A549 (cell line): ENCODE data around the gene MAN1A2. TPM values are rescaled to one million over a fixed set of nuclear protein-coding genes. Genes with fewer than 3 reads are reported as not detected.

Source experiments
- ATAC-seq, 2 experiments: fragments of 200-7000 bp in 1 of 2; fragments of >200 bp in 1 of 2; cut with Nextera tagmentation in 1 of 2; cut with Tn5 transposase in 1 of 2; 3 replicates each; pipeline versions ENCODE4 v1.8.0 to v1.9.1; 2018 to 2020; ENCODE audit warnings: mild to moderate bottlenecking in 1 of 2, moderate library complexity in 1 of 2
- CTCF ChIA-PET: fragments of 300-600 bp; sonication (Branson Sonifier 250); formaldehyde crosslinking; extraction: SDS; loops from one replicate; lab custom pipeline; 2021; ENCODE audit warnings: antibody characterized with exemption, inconsistent platforms; lab: Yijun Ruan, JAX
- POLR2A ChIA-PET: fragments of 350-600 bp; formaldehyde crosslinking; extraction: SDS; loops from one replicate; lab custom pipeline; 2021; ENCODE audit warnings: antibody characterized with exemption, inconsistent platforms; lab: Yijun Ruan, JAX
- DNase-seq, 2 experiments: peaks; one replicate each; pipeline versions ENCODE4 v3.0.0 to v3.0.0-alpha.2; 2011 to 2016; ENCODE audit warnings: low read depth in 1 of 2, low spot score in 1 of 2
- FAIRE-seq: peaks from 2 replicates; lab custom pipeline; 2011; peaks lifted over from hg19 to GRCh38; lab: Jason Lieb, UNC
- H3K27ac ChIP-seq, 2 experiments: fragments of >200 bp; sonication (Bioruptor Twin); formaldehyde crosslinking; 3 replicates each; pipeline ENCODE4 v1.5.1; 2016 to 2017
- H3K4me1 ChIP-seq: fragments of >200 bp; sonication (Bioruptor Twin); formaldehyde crosslinking; 3 replicates; pipeline ENCODE4 v1.6.1; 2016
- H3K4me2 ChIP-seq: fragments of >200 bp; sonication (Bioruptor Twin); formaldehyde crosslinking; 3 replicates; pipeline ENCODE4 v1.6.1; 2016
- H3K4me3 ChIP-seq: fragments of >200 bp; sonication (Bioruptor Twin); formaldehyde crosslinking; 3 replicates; pipeline ENCODE4 v1.5.1; 2016
- H3K9me3 ChIP-seq: fragments of >200 bp; sonication (Bioruptor Twin); formaldehyde crosslinking; 3 replicates; pipeline ENCODE4 v1.6.1; 2016
- BHLHE40 ChIP-seq: IDR thresholded peaks from 2 replicates; pipeline ENCODE4 v1.6.1; 2012; ENCODE audit warnings: low read depth, low read length, inconsistent platforms
- CHD2 ChIP-seq: fragments of 150-350 bp; IDR thresholded peaks from 2 replicates; pipeline ENCODE4 v1.6.1; 2014; ENCODE audit warnings: low read length; ENCODE audit not compliant: partially characterized antibody
- EP300 ChIP-seq, 2 experiments: fragments of >200 bp; sonication (Bioruptor Twin); formaldehyde crosslinking; IDR thresholded peaks; 2 replicates in 1 of 2; 3 replicates in 1 of 2; pipeline ENCODE4 v1.6.1; 2016 to 2017
- ESRRA ChIP-seq: fragments of 150-350 bp; IDR thresholded peaks from 2 replicates; pipeline ENCODE4 v1.6.1; 2014; ENCODE audit warnings: mild to moderate bottlenecking, low read length, borderline replicate concordance
- GATA3 ChIP-seq: IDR thresholded peaks from 2 replicates; pipeline ENCODE4 v1.6.1; 2012; ENCODE audit warnings: borderline replicate concordance
- HOXA7 ChIP-seq: fragments of 250-450 bp; sonication (Bioruptor Pico); IDR thresholded peaks from 2 replicates; pipeline ENCODE4 v1.5.0; 2020; ENCODE audit warnings: mild to moderate bottlenecking, moderate library complexity
- HOXB13 ChIP-seq: fragments of 250-450 bp; sonication (Bioruptor Pico); IDR thresholded peaks from 2 replicates; pipeline ENCODE4 v1.5.0; 2020; ENCODE audit warnings: low read depth, mild to moderate bottlenecking, moderate library complexity
- JUN ChIP-seq, 2 experiments: fragments of >200 bp; sonication (Bioruptor Twin); formaldehyde crosslinking; IDR thresholded peaks; 2 replicates in 1 of 2; 3 replicates in 1 of 2; pipeline ENCODE4 v1.6.1; 2016 to 2017
- JUNB ChIP-seq: fragments of >200 bp; sonication (Bioruptor Twin); formaldehyde crosslinking; IDR thresholded peaks from 2 replicates; pipeline ENCODE4 v1.6.1; 2016
- KDM5A ChIP-seq: fragments of 200-600 bp; sonication (generic); IDR thresholded peaks from 2 replicates; pipeline ENCODE4 v1.6.1; 2016; ENCODE audit warnings: antibody characterized with exemption, mild to moderate bottlenecking
- NR3C1 ChIP-seq: fragments of >200 bp; sonication (Bioruptor Twin); formaldehyde crosslinking; IDR thresholded peaks from 3 replicates; pipeline ENCODE4 v1.6.1; 2017
- PHF8 ChIP-seq: fragments of 200-600 bp; sonication (generic); IDR thresholded peaks from 2 replicates; pipeline ENCODE4 v1.6.1; 2016; ENCODE audit warnings: low read depth, mild to moderate bottlenecking, antibody characterized with exemption, moderate library complexity, borderline replicate concordance
- POLR2A ChIP-seq: IDR thresholded peaks from 2 replicates; pipeline ENCODE4 v1.6.1; 2012; ENCODE audit warnings: mild to moderate bottlenecking, low read length
- POLR2AphosphoS2 ChIP-seq: conservative IDR thresholded peaks from 2 replicates; pipeline ENCODE4 v1.6.1; 2012; ENCODE audit warnings: low read length, improper control_type of control experiment, inconsistent platforms
- RCOR1 ChIP-seq: fragments of 150-350 bp; IDR thresholded peaks from 2 replicates; pipeline ENCODE4 v1.6.1; 2014; ENCODE audit warnings: antibody characterized with exemption, low read length, low read depth
- TP53 ChIP-seq: fragments of 250-450 bp; sonication (Bioruptor Pico); IDR thresholded peaks from 2 replicates; pipeline ENCODE4 v1.5.0; 2021; ENCODE audit warnings: mild to moderate bottlenecking, moderate library complexity
- ZFP36 ChIP-seq: fragments of 450-650 bp; IDR thresholded peaks from 2 replicates; pipeline ENCODE4 v1.6.1; 2014; ENCODE audit warnings: borderline replicate concordance; ENCODE audit not compliant: partially characterized antibody
- ZSCAN20 ChIP-seq: fragments of 250-450 bp; sonication (Bioruptor Pico); IDR thresholded peaks from 2 replicates; pipeline ENCODE4 v1.8.0; 2022; ENCODE audit warnings: mild to moderate bottlenecking, moderate library complexity
- WGBS: methylation state at CpG from one replicate; pipeline ENCODE4 v1.1.6; 2017; ENCODE audit errors: missing lambda C conversion rate; 5-methylcytosine and 5-hydroxymethylcytosine counted together
- polyA plus RNA-seq, 4 experiments: library from polyadenylated mRNA; depleted of rRNA in 3 of 4; stranded (reverse); fragments of >200 nt; fragmentation: RNase III in 1 of 4; extraction: RNeasy Plus Mini Kit Qiagen cat#74134 plus additional on column Dnase treatment in 1 of 4; gene quantifications; 2 replicates in 3 of 4; 3 replicates in 1 of 4; pipeline ENCODE4 v1.2.3, GENCODE V29; 2011 to 2017
- TF ChIP-seq, protein P1 (sequence below): fragments of 200-600 bp; sonication (generic); IDR thresholded peaks from 2 replicates; pipeline ENCODE4 v1.6.1; 2016; ENCODE audit warnings: antibody characterized with exemption, mild to moderate bottlenecking, moderate library complexity
- TF ChIP-seq, protein P2 (sequence below): fragments of >200 bp; sonication (Bioruptor Twin); formaldehyde crosslinking; IDR thresholded peaks from 2 replicates; pipeline ENCODE4 v1.6.1; 2016
- TF ChIP-seq, protein P3 (sequence below): fragments of >200 bp; sonication (Bioruptor Twin); formaldehyde crosslinking; IDR thresholded peaks from 3 replicates; pipeline ENCODE4 v1.5.1; 2016
- TF ChIP-seq, protein P4 (sequence below): IDR thresholded peaks from 2 replicates; pipeline ENCODE4 v1.6.1; 2012

MAN1A2 gene
- polyA plus RNA-seq, 2 of the 4 experiments (the other 2 are of a cell fraction) = 10.2 to 18.7 TPM

DNA sequence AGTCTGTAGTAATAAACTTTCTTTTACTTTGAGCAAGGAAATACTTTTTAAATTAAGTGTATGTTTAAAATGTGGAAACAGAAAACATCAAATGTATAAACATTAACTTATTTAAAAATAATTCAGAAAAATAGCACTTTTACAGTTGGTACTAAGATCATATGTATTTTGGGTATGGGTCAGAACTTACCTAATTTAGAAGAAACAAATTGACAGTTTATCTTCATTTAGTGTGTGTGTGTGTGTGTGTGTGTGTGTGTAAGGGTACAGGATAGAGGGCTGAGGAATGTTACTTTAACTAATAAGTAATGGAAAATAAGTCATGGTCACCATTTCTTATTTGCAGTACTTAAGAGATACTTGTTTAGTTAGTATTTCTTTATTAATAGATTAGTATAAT lies 3.3 kb downstream of the MAN1A2 start:
- Histone ChIP-seq H3K4me3 (peak overlapping the region; percentile 90; the same call in 2 of the 3 replicates), H3K9me3 (no peaks in the 10 kb centered on the region), H3K27ac (no peak overlapping the region)
- FAIRE-seq (no peak), DNase-seq (no peak), ATAC-seq (no peak)
- ChIA-PET CTCF (no interaction called here), POLR2A (no interaction called here)
- no peak for TF ChIP-seq POLR2A
- TF ChIP-seq, protein P1, sequence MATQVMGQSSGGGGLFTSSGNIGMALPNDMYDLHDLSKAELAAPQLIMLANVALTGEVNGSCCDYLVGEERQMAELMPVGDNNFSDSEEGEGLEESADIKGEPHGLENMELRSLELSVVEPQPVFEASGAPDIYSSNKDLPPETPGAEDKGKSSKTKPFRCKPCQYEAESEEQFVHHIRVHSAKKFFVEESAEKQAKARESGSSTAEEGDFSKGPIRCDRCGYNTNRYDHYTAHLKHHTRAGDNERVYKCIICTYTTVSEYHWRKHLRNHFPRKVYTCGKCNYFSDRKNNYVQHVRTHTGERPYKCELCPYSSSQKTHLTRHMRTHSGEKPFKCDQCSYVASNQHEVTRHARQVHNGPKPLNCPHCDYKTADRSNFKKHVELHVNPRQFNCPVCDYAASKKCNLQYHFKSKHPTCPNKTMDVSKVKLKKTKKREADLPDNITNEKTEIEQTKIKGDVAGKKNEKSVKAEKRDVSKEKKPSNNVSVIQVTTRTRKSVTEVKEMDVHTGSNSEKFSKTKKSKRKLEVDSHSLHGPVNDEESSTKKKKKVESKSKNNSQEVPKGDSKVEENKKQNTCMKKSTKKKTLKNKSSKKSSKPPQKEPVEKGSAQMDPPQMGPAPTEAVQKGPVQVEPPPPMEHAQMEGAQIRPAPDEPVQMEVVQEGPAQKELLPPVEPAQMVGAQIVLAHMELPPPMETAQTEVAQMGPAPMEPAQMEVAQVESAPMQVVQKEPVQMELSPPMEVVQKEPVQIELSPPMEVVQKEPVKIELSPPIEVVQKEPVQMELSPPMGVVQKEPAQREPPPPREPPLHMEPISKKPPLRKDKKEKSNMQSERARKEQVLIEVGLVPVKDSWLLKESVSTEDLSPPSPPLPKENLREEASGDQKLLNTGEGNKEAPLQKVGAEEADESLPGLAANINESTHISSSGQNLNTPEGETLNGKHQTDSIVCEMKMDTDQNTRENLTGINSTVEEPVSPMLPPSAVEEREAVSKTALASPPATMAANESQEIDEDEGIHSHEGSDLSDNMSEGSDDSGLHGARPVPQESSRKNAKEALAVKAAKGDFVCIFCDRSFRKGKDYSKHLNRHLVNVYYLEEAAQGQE = no peak
- TF ChIP-seq HOXB13 = no peak
- TF ChIP-seq EP300 (IDR thresholded peaks at IDR 0.05) = no peak
- TF ChIP-seq, all 56 proteins: peak for 0
- H3K4me1 ChIP-seq = peaks cover 28% of the 10 kb centered on the region
- peak overlapping the region; percentile 94 for H3K4me2 ChIP-seq

DNA sequence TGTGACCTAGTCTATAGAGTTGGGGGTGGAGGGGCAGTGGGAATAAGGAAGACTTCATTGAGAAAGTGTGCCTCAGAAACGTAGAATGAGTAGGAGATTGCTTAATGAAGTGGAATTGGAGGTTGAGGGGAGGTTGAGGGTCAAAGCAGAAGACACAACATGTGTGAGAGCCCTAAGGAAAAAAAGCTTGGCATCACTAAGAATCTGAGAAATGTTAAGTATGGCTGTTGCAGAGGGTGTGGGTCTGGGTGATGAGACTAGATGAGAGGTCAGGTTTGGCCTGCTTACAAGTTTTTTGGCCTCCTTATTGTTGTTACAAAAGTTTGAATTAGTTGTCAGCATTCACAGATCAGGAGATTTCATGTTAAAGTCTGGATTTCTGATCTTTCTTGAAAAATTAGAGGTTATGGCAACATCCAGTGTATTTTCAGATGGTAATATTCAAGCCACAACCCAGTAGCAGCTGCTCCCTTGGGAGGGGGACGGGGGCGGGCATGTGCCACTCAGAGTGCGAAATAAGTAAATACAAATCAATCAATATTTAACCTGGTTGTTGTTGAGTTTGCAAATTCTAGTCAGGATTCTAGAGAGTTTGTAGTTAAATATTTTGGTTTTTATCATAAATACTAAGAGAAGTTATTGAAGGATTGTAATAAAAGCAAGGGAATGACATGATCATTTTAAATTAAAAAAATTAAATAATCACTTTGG lies 4.3 kb downstream of the MAN1A2 start:
- peak overlapping the region in 1 of 2 experiments; percentile 8; a peak in 1 of 6 replicates for H3K27ac ChIP-seq
- DNase-seq = peak in 1 of 2 experiments; percentile 59
- H3K4me3 ChIP-seq = no peak overlapping the region
- ChIA-PET CTCF (no interaction called here), POLR2A (no interaction called here)
- 16% methylated on average over 4 of the region's 4 CpGs for WGBS
- peak in 1 of 2 experiments; percentile 39; a peak in 3 of 6 replicates for ATAC-seq
- no peaks in the 10 kb centered on the region for H3K9me3 ChIP-seq
- H3K4me2 ChIP-seq = peak overlapping the region; percentile 94
- FAIRE-seq = no peak
- H3K4me1 ChIP-seq = peaks cover 24% of the 10 kb centered on the region; the same call in 2 of the 3 replicates
- TF ChIP-seq ESRRA (no peak), BHLHE40 (no peak), POLR2A (no peak), KDM5A (no peak)

DNA sequence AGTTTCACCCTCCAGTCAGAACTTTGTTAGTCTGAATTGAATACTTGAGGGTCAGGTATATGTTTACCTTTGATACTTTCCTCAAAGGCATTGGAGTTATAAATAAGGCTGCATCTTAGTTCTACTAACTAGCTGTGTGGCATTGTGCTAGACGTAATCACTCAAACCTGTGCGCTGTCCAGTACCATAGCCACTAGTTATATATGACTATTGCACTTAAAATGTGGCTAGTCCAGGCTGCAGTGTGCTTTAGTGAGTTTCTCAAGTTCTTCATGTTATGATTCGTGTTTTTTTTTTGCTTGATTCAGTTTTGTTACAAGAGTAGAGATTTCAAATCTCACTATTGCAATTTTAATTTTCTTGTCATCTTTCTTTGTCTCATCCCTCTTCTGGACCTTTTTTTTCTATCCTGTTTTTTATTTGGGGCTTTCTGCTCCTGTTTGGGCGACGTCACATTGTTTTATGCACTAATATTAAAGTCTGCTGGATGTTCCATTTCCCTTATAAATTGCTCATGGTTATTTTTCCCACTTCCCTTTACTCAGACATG lies 5.7 kb downstream of the MAN1A2 start:
- ATAC-seq = no peak
- peaks cover 24% of the 10 kb centered on the region; the same call in 2 of the 3 replicates for H3K4me1 ChIP-seq
- no peak overlapping the region for H3K4me3 ChIP-seq
- ChIA-PET POLR2A (interaction anchor here (0.6 kb wide), 1 partner anchor 1944 kb away, joined by 3 read pairs; no protein-coding TSS in a partner anchor), CTCF (no interaction called here)
- no peak for TF ChIP-seq ZSCAN20 (CRISPR knock-in tag)
- no peak for TF ChIP-seq JUNB
- no peak for TF ChIP-seq ZFP36
- TF ChIP-seq JUN (IDR thresholded peaks at IDR 0.05) = no peak
- no peak for TF ChIP-seq EP300 (IDR thresholded peaks at IDR 0.05)
- TF ChIP-seq, protein P1 = no peak
- no peak for TF ChIP-seq CHD2
- TF ChIP-seq, protein P2, sequence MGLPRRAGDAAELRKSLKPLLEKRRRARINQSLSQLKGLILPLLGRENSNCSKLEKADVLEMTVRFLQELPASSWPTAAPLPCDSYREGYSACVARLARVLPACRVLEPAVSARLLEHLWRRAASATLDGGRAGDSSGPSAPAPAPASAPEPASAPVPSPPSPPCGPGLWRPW = no peak
- TF ChIP-seq, protein P3, sequence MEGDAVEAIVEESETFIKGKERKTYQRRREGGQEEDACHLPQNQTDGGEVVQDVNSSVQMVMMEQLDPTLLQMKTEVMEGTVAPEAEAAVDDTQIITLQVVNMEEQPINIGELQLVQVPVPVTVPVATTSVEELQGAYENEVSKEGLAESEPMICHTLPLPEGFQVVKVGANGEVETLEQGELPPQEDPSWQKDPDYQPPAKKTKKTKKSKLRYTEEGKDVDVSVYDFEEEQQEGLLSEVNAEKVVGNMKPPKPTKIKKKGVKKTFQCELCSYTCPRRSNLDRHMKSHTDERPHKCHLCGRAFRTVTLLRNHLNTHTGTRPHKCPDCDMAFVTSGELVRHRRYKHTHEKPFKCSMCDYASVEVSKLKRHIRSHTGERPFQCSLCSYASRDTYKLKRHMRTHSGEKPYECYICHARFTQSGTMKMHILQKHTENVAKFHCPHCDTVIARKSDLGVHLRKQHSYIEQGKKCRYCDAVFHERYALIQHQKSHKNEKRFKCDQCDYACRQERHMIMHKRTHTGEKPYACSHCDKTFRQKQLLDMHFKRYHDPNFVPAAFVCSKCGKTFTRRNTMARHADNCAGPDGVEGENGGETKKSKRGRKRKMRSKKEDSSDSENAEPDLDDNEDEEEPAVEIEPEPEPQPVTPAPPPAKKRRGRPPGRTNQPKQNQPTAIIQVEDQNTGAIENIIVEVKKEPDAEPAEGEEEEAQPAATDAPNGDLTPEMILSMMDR = no peak
- no peak for TF ChIP-seq PHF8
- TF ChIP-seq, protein P4, sequence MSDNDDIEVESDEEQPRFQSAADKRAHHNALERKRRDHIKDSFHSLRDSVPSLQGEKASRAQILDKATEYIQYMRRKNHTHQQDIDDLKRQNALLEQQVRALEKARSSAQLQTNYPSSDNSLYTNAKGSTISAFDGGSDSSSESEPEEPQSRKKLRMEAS = no peak
- no peak for TF ChIP-seq GATA3
- no peak for TF ChIP-seq POLR2AphosphoS2
- no peak for TF ChIP-seq TP53 (CRISPR knock-in tag)
- TF ChIP-seq POLR2A = no peak
- no peak for TF ChIP-seq RCOR1
- TF ChIP-seq NR3C1 = no peak
- TF ChIP-seq ESRRA = no peak
- TF ChIP-seq BHLHE40 = no peak
- no peak for TF ChIP-seq HOXA7 (CRISPR knock-in tag)
- 85% methylated on average over 5 of the region's 5 CpGs for WGBS
- H3K9me3 ChIP-seq = no peaks in the 10 kb centered on the region
- H3K4me2 ChIP-seq = no peak overlapping the region
- no peak for FAIRE-seq
- no peak overlapping the region for H3K27ac ChIP-seq
- no peak for DNase-seq
